Endothelial cell of umbilical vein (primary cell): ENCODE data around the gene PILRB. TPM values are rescaled to one million over a fixed set of nuclear protein-coding genes. Genes with fewer than 3 reads are reported as not detected.
"Not testable (repeated sequence)": the region's sequence is repeated elsewhere in the genome, so short reads cannot be mapped to it uniquely, and the experiment has no call there.

Experiments used
- BruUV-seq: library from RNA; stranded (reverse); fragments of 400-500 nt; replicated peaks from 2 replicates; lab custom pipeline; 2021; lab: Mats Ljungman, UMichigan
- CTCF ChIA-PET: fragments of 300-600, 350-600 bp; sonication (Branson Sonifier 250); formaldehyde crosslinking; loops from one replicate; lab custom pipeline; 2021; ENCODE audit warnings: antibody characterized with exemption, inconsistent platforms; lab: Charles Lee
- POLR2A ChIA-PET: fragments of 300-600, 350-600 bp; sonication (Branson Sonifier 250); formaldehyde crosslinking; loops from one replicate; lab custom pipeline; 2021; ENCODE audit warnings: antibody characterized with exemption, inconsistent platforms; lab: Charles Lee
- DNase-seq: peaks from one replicate; pipeline ENCODE4 v3.0.0-alpha.2; 2011; ENCODE audit warnings: low read depth, low spot score
- FAIRE-seq: peaks from 2 replicates; lab custom pipeline; 2011; peaks lifted over from hg19 to GRCh38; lab: Jason Lieb, UNC
- H2AFZ ChIP-seq: 2 replicates; pipeline ENCODE4 v1.6.0; 2012; ENCODE audit warnings: low read depth, low read length, control low read depth, inconsistent platforms
- H3K27ac ChIP-seq: 2 replicates; pipeline ENCODE4 v1.5.1; 2011; ENCODE audit warnings: low read depth, mild to moderate bottlenecking, control low read depth, low read length, moderate library complexity; ENCODE audit not compliant: insufficient read depth
- H3K27me3 ChIP-seq, 2 experiments: 2 replicates each; pipeline versions ENCODE4 v1.6.0 to v1.6.1; 2011; ENCODE audit warnings: low read length in 2 of 2, mixed read lengths in 1 of 2; ENCODE audit not compliant: control insufficient read depth in 2 of 2, insufficient read depth in 2 of 2
- H3K36me3 ChIP-seq, 2 experiments: 2 replicates in 1 of 2; 3 replicates in 1 of 2; pipeline ENCODE4 v1.5.1; 2011; ENCODE audit warnings: low read length in 2 of 2, mild to moderate bottlenecking in 1 of 2, moderate library complexity in 1 of 2; ENCODE audit not compliant: control insufficient read depth in 2 of 2, insufficient read depth in 2 of 2; ENCODE audit errors: extremely low read depth in 1 of 2
- H3K4me1 ChIP-seq: 3 replicates; pipeline ENCODE4 v1.5.1; 2011; ENCODE audit warnings: mild to moderate bottlenecking, low read length; ENCODE audit not compliant: control insufficient read depth, insufficient read depth; ENCODE audit errors: extremely low read depth
- H3K4me2 ChIP-seq: 2 replicates; pipeline ENCODE4 v1.6.1; 2011; ENCODE audit warnings: low read length, control low read depth, mixed read lengths; ENCODE audit not compliant: insufficient read depth
- H3K4me3 ChIP-seq, 3 experiments: fragments of 200-600 bp in 1 of 3; sonication (generic), shearing (Covaris generic) in 1 of 3; replicated peaks in 1 of 3; 2 replicates each; pipeline ENCODE4 v1.5.1; 2011 to 2016; ENCODE audit warnings: control low read depth in 3 of 3, low read length in 3 of 3, mild to moderate bottlenecking in 2 of 3, inconsistent platforms in 1 of 3, low read depth in 1 of 3, moderate library complexity in 1 of 3; ENCODE audit not compliant: insufficient read depth in 1 of 3
- H3K79me2 ChIP-seq: 2 replicates; pipeline ENCODE4 v1.6.0; 2012; ENCODE audit warnings: low read length, inconsistent platforms; ENCODE audit not compliant: control insufficient read depth, insufficient read depth
- H3K9ac ChIP-seq: replicated peaks from 2 replicates; pipeline ENCODE3; 2011; ENCODE audit warnings: low read length, control low read depth; ENCODE audit not compliant: insufficient read depth; ENCODE audit errors: extremely low read depth
- H3K9me1 ChIP-seq: replicated peaks from 3 replicates; pipeline ENCODE4 v1.6.0; 2011; ENCODE audit warnings: mild to moderate bottlenecking, low read length; ENCODE audit not compliant: control insufficient read depth, insufficient read depth; ENCODE audit errors: extremely low read depth
- H3K9me3 ChIP-seq: replicated peaks from 2 replicates; pipeline ENCODE4 v1.5.1; 2012; ENCODE audit warnings: low read length, inconsistent platforms; ENCODE audit not compliant: control insufficient read depth, insufficient read depth
- H4K20me1 ChIP-seq: replicated peaks from 2 replicates; pipeline ENCODE3; 2011; ENCODE audit warnings: mild to moderate bottlenecking, low read length; ENCODE audit not compliant: control insufficient read depth, insufficient read depth; ENCODE audit errors: extremely low read depth
- EZH2 ChIP-seq: IDR thresholded peaks from 2 replicates; pipeline ENCODE4 v1.6.1; 2012; ENCODE audit warnings: borderline replicate concordance, low read depth, mild to moderate bottlenecking, moderate library complexity, low read length, inconsistent platforms; ENCODE audit not compliant: severe bottlenecking
- FOS ChIP-seq: IDR thresholded peaks from 2 replicates; pipeline ENCODE4 v1.6.1; 2011; ENCODE audit warnings: mild to moderate bottlenecking, low read length, moderate library complexity, borderline replicate concordance; ENCODE audit not compliant: insufficient read depth
- GATA2 ChIP-seq: IDR thresholded peaks from 2 replicates; pipeline ENCODE4 v1.7.0; 2011; ENCODE audit warnings: low read depth, mild to moderate bottlenecking, moderate library complexity, mixed read lengths, low read length; ENCODE audit not compliant: insufficient read length, insufficient read depth
- JUN ChIP-seq: IDR thresholded peaks from 2 replicates; pipeline ENCODE4 v1.6.1; 2011; ENCODE audit warnings: borderline replicate concordance, low read depth; ENCODE audit not compliant: insufficient read length, insufficient read depth
- MAX ChIP-seq: IDR thresholded peaks from 2 replicates; pipeline ENCODE4 v1.6.1; 2011; ENCODE audit not compliant: insufficient read depth, insufficient read length
- POLR2A ChIP-seq: IDR thresholded peaks from 2 replicates; pipeline ENCODE4 v1.6.1; 2012; ENCODE audit warnings: low read depth, mild to moderate bottlenecking, control low read depth, low read length
- dilution Hi-C: fragments of 300-500 bp; cut with MboI; formaldehyde crosslinking; loops from one replicate; pipeline ENCODE4 v1.15.0; 2019; ENCODE audit warnings: low sequenced_read_pairs; ENCODE audit not compliant: extremely low pct_ligation_motif_present
- intact Hi-C: fragments of 100-400 bp; cut with micrococcal nuclease; formaldehyde crosslinking; loops from one replicate; pipeline ENCODE4 v1.10.0; 2022
- polyA plus RNA-seq, 4 experiments: library from polyadenylated mRNA; depleted of rRNA in 3 of 4; stranded (reverse) in 3 of 4; unstranded in 1 of 4; fragments of >200 nt; gene quantifications; 2 replicates each; pipeline versions ENCODE4 v1.2.1 to v1.2.3, GENCODE V29; 2011 to 2012; ENCODE audit warnings: missing spikeins in 1 of 4
- total RNA-seq: library from RNA; stranded (reverse); gene quantifications from 2 replicates; pipeline ENCODE4 v1.2.3, GENCODE V29; 2021
- TF ChIP-seq, protein P1 (sequence below), 2 donors: IDR thresholded peaks; 1 replicate in 1 of 2; 2 replicates in 1 of 2; pipeline ENCODE4 v1.5.1; 2011; ENCODE audit warnings: low read length in 2 of 2, mild to moderate bottlenecking in 2 of 2, moderate library complexity in 2 of 2, control low read depth in 1 of 2, inconsistent platforms in 1 of 2, low read depth in 1 of 2; ENCODE audit not compliant: insufficient read depth in 1 of 2; ENCODE audit errors: extremely low read depth in 1 of 2

The PILRB gene
- total and polyA plus RNA-seq, 2 donors (not counting 3 experiments of a cell fraction or from before 2014, with no cell fraction given), result 42.5 to 45.2 TPM

GRCh38 chr7:100382234-100382853 is 24.4 kb downstream of the PILRB start:
- H3K9ac ChIP-seq, H3K36me3 ChIP-seq, H3K4me2 ChIP-seq, H2AFZ ChIP-seq, H3K27me3 ChIP-seq, H3K79me2 ChIP-seq, intact Hi-C loops, H3K9me1 ChIP-seq, FAIRE-seq, H3K4me3 ChIP-seq, DNase-seq, H3K27ac ChIP-seq, POLR2A ChIA-PET, dilution Hi-C loops, H3K9me3 ChIP-seq, H3K4me1 ChIP-seq, BruUV-seq, H4K20me1 ChIP-seq: not testable (repeated sequence)
- CTCF ChIA-PET, result interaction anchor here (1.4 to 2.9 kb wide), 2 partner anchors 25 to 192 kb away, joined by 3 to 12 read pairs; no protein-coding TSS in a partner anchor

- POLR2A ChIA-PET, result no interaction called here
- dilution Hi-C loops, result no loop called here
Observed at GRCh38 chr7:100384628-100385294, 26.8 kb downstream of the PILRB start.

More at GRCh38 chr7:100384628-100385294, 26.8 kb downstream of the PILRB start:
- peaks cover 4 to 7% of the 10 kb centered on the region in 2 experiments for H3K27me3 ChIP-seq
- H3K36me3 ChIP-seq, result no peaks in the 10 kb centered on the region
- TF ChIP-seq, protein P1, sequence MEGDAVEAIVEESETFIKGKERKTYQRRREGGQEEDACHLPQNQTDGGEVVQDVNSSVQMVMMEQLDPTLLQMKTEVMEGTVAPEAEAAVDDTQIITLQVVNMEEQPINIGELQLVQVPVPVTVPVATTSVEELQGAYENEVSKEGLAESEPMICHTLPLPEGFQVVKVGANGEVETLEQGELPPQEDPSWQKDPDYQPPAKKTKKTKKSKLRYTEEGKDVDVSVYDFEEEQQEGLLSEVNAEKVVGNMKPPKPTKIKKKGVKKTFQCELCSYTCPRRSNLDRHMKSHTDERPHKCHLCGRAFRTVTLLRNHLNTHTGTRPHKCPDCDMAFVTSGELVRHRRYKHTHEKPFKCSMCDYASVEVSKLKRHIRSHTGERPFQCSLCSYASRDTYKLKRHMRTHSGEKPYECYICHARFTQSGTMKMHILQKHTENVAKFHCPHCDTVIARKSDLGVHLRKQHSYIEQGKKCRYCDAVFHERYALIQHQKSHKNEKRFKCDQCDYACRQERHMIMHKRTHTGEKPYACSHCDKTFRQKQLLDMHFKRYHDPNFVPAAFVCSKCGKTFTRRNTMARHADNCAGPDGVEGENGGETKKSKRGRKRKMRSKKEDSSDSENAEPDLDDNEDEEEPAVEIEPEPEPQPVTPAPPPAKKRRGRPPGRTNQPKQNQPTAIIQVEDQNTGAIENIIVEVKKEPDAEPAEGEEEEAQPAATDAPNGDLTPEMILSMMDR (IDR thresholded peaks at IDR 0.05; ENCODE audit: extremely low read depth in 1 of 2, insufficient read depth in 1 of 2, low read depth in 1 of 2, low read length in 2 of 2), result no peak
- TF ChIP-seq GATA2 (no peak), FOS (no peak), JUN (no peak), MAX (no peak), EZH2 (no peak), POLR2A (no peak)
- H3K27ac ChIP-seq, result no peak overlapping the region
- H3K9me1 ChIP-seq, result no peaks in the 10 kb centered on the region
- FAIRE-seq (peak; percentile 24), DNase-seq (peak; percentile 11)
- no TSS peak for BruUV-seq
- no peaks in the 10 kb centered on the region for H3K79me2 ChIP-seq
- CTCF ChIA-PET, result interaction anchor here (0.7 to 2.3 kb wide), 2 partner anchors 10 to 23 kb away, joined by 3 to 12 read pairs; no protein-coding TSS in a partner anchor
- intact Hi-C loops, result no loop called here
- H3K4me2 ChIP-seq, result no peak overlapping the region
- H4K20me1 ChIP-seq, result no peaks in the 10 kb centered on the region
- H3K9ac ChIP-seq, result no peak overlapping the region
- H3K4me1 ChIP-seq, result peaks cover 6% of the 10 kb centered on the region
- H3K9me3 ChIP-seq, result no peaks in the 10 kb centered on the region
- H3K4me3 ChIP-seq, result no peak overlapping the region
- H2AFZ ChIP-seq, result peak overlapping the region; percentile 96
